HG02981 (cell line): ENCODE results near the gene KREMEN1.

ENCODE experiments used
- ATAC-seq: cut with Tn5 transposase; IDR thresholded peaks from one replicate; pipeline ENCODE4 v1.9.1; 2021; ENCODE audit warnings: mild to moderate bottlenecking, moderate library complexity; ENCODE audit not compliant: unreplicated experiment

KREMEN1 gene

DNA sequence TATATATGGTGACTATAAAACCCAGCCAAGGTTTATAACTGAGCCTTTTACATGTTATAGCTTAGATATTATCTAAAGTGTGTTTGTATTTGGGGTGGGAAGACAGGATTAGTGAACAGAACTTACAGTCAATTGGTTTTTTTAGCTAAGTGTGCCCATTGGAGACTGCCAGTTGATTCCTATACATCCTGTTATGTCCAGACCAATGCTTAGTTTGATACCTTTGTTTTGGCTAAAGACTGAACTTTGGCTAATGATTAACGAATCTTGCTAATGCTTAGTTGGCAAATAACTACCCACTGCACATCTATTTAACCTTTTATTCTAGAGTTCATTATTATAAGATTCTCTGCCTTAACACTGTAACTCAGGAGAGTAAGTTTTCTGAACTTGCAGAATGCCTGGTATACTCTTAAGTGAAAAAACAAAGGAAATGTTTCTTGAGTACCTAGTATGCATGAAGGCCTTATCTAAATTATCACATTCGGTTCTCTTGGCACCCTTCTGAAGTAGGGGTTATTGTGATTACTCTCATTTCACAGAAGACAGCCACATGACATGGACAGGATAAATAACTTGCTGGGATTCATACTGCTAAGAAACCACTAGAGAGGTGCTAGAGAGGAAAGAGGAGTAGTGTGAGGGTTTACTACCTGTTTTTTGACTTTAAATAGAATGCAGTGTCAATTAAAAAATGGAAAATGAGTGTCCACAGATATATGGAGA, 54.0 kb downstream of the KREMEN1 start:
- ATAC-seq = no peak

DNA sequence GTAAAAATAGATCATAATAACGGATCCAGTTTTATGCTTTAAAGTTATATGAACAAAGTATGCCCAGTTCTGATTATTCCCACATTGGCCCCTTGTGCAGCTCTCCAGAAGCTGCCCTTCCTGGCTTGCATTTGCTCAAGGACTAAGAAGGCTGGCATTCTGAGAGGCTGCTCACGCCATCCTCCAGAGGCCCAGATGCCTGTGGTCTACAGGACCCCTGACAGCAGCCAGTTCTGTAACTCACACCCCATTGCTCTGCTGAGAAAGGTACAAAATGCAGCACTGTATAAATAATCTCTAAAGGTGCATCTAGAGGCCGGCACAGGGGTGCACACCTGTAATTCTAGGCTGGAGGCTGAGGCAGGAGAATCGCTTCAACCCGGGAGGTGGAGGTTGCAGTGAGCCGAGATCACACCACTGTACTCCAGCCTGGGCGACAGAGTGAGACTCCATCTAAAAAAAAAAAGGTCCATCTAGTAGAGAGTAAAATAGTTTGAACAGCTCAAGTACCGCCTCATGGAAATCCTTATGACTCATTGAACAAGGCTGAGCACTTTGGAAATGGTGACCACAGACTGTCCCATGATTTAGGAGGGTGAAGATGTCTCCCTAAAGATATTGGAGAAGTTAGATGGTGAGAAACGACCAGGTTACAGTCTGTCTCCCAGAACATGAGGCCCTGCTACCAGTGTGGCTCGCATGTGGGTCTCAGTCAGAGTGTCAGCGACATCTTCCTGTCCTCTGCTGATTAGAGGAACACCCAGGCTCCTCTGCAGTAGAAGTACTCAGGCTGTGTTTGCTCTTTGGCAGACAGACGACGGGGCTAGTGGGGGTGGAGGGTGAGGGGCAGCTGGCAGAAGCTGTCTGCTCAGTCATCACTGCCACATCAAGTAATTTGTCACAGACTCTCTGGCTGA, 56.3 kb downstream of the KREMEN1 start:
- no peak for ATAC-seq

DNA sequence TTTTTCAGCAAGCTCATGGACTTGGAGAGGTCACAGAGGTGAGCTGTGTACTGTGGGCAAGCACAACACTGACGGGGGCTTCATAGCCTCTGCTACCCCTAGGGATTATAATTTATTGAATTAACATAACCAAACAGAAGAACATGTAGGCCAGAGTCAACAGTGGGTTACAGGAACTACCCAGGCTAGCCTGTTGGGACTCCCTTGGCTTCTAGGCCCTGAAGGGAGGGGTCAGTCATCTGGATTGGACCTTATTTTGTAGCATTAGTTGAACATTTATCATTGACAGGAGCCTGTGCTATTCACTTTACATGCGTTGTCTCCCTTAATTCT, 56.9 kb downstream of the KREMEN1 start:
- no peak for ATAC-seq

DNA sequence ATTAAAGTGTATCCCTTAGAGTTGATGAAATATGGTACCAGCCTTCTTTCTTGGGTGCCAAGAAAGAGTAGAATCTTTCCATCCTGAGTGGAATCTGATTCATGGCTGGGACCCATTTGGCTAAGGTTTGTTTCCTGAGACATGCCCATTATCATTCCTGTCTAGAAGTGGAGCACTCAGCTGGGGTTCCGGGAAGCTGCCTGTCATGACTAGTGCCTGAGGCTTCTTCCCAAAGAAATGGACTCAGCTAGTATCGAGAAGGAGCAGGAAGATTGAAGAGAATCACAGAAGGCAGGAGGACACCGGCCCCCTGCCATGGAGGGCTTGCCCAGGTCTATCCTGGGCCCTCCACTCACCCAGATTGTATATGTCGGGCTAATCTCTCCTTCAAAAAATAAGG, 57.6 kb downstream of the KREMEN1 start:
- no peak for ATAC-seq

DNA sequence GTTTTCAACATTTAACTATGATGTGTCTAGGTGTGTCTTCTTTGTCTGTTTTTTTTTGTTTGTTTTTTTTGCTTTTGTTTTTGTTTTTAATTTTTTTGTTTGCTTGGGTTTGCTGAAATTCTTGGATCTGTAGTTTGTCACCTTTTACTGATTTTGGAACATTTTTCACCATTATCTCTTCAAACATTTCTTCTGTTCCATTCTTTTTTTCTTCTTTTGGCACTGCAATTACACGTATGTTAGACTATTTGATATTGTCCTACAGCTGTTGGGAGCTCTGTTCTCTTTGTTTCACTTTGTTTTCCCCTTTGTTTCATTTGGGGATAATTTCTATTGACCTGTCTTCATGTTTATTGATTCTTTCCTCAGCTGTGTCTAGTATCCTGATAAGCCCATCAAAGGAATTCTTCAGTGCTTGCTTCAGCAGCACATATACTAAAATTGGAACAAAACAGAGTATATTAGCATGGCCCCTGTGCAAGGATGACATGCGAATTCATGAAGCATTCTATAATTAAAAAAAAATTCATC, 60.8 kb downstream of the KREMEN1 start:
- ATAC-seq = no peak

DNA sequence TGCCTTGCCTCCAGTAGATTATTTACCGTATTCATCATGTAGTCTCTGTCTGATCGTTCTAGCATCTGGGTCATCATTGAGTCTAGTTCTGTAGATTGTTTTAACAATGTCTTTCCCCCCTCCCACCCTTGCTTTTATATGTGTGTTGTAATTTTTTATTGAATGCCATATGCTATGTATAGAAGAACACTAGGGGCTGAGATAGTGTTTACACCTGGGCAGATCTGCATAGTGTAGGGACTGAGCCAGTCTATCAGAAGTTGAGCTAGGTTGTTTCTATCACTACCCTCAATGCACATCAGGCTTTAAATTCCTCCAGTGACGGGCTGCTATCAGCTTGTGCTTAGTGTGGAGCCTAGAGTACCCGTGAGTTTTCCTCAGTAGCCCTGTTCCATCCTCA, 61.6 kb downstream of the KREMEN1 start:
- no peak for ATAC-seq

DNA sequence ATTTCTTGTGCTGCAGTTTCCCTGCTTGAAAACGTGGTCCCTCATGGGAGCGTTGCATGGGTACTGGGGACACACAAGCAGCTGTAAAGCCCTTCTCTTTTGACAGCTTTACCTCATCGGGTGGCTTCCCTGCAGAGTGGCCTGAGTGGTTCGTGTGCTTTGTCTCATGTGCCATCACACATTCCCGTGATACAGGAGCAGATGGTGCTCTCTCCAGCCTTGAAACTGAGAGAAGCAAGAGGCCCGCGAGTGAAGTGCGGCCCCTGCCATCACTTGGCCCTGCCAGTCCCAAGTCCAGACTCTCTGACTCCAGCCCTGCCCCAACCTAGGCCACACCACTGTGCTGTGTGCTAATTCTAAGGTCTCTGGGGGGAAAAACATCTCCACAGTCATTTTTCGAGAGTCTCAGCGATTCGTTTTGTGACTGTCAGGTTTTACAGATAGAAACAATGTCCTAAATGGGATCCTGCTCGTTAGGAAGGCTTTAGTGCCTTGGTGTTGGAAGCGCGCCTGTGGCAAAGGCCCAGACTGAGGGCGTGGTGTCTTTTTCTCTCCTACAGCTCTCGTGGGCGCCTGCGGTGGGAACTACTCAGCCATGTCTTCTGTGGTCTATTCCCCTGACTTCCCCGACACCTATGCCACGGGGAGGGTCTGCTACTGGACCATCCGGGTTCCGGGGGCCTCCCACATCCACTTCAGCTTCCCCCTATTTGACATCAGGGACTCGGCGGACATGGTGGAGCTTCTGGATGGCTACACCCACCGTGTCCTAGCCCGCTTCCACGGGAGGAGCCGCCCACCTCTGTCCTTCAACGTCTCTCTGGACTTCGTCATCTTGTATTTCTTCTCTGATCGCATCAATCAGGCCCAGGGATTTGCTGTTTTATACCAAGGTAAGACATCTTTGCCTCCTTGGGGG, 64.2 kb downstream of the KREMEN1 start:
- ATAC-seq = no peak

DNA sequence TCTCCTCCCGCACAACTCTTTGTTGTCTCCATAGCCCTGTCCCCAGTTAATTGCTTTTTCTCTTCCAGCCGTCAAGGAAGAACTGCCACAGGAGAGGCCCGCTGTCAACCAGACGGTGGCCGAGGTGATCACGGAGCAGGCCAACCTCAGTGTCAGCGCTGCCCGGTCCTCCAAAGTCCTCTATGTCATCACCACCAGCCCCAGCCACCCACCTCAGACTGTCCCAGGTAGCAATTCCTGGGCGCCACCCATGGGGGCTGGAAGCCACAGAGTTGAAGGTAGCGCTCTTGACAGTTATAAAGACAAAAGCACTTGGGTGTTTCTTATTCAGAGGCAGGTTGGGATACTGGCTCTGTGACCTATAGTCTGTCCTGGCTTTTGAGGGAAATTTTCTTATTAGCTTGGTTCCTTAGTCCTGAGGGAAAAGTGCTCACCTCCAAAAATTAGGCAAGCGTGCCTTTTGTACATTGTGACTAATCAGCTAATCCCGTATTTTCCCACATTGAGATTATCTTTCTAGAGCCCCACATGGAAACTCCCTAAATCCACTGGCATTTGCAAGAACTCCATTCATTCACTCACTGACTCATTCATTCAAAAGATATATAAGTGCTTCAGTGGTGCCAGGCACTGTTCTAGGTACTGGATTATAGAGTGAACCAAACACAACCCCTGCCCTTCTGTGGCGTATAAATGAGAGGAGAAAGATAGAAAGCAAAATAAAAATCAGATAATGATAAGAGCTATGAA, 65.9 kb downstream of the KREMEN1 start:
- no peak for ATAC-seq

DNA sequence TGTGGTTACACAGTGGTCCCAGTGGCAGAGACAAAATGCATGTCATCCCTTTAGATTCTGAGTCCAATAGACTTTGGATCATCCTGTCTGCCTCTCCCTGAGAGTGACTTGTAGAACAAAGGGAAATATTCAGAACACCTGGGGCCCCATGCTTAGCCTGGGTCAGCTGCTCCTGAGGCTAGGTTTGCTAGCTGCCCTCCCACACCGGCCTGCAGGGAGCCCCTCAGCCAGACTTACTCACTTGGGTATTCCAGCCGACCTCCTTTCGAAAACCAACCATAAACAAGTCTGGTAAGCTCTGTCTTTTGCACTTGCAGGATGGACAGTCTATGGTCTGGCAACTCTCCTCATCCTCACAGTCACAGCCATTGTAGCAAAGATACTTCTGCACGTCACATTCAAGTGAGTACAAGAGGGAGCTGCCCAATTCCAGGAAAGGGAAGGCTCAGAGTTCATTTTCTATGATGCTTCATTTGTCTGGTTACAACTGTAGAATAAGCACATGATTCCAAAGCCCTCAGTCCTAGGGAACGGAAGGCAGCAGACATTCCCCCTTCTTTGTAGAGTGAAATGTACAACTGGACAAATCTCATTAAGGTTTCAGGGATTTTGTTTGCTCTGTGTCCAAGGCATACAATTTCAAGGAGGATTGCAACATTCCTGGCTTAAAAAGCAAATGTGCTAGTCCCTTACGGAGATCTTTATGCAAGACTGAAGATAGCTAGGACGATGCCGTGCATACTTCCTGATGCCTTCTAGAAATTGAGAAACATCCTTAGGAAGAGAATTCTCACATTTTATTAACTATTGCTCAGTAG, 67.3 kb downstream of the KREMEN1 start:
- ATAC-seq = no peak

DNA sequence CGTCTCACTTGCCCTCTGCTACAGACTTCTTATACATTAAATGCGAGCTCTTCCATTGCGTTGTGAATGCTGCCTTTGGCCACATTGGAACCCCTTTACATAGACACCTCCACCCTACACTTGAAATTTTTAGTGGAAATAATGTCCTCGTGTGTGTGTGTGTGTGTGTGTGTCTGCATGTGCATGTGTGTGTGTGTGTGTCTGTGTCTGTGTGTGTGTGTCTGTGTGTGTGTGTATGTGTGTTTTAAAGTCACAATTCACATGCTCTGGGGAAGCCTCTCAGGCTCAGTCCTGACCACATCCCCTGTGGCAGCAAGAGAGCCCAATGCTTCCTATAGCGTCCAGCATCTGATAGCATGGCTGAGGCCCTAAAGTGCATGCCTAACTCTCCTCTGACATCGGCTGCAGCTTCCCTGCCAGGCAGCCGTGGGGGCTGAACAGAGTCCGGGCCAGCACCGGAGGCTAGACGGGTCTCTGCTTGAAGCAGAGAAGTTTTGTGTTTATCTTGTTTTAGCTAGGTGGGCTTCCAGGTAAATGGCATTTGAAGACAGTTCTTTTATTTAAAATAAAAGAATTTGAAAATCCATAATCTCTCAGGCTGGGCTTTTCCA, 68.3 kb downstream of the KREMEN1 start:
- no peak for ATAC-seq

DNA sequence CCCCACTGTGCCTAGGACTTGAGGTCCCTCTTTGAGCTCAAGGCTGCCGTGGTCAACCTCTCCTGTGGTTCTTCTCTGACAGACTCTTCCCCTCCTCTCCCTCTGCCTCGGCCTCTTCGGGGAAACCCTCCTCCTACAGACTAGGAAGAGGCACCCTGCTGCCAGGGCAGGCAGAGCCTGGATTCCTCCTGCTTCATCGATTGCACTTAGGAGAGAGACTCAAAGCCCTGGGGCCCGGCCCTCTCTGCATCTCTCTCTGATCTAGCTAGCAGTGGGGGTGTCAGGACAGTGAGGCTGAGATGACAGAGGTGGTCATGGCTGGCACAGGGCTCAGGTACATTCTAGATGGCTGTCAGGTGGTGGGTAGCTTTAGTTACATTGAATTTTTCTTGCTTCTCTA, 69.3 kb downstream of the KREMEN1 start:
- ATAC-seq = no peak

DNA sequence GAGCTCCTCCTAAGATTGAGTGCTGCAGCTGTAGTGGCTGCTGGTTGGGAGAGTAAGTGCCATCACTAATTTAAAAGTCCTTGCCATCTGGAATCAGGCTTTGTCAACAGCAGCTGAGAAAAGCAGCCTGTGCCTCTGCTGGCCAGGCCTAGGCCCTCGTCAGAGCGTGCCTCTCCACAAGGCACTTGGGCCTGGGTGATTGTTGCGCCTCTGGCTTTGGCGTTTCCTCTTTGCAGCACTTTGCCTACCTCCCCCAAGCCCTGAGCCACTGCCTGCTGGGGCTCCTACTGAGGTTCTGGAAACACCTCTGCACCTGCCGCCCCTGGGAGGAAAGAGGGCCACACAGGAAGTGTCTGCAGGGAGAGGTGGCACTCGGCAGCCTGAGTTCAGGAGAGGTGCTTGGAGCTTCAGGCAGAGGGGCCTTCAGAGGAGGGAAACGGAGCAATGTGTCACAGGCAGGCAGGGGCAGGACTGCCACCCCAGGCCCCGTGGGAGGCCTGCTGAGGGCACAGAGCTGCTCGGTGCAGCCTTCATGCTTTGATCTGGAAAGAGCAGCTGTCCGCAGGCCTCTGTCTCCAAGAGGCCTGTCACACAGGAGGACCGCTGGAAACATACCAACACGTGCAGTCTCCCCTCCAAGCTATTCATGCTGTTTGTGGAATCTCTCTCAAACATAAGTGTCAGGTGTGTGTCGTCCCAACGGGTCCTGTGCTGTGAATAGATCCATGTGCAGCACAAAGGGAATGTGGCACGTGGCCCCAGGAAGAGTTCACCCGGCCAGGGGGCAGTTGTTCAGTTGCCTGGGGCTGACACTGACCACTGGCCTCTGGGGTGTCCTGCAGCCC, 71.3 kb downstream of the KREMEN1 start:
- ATAC-seq = no peak

DNA sequence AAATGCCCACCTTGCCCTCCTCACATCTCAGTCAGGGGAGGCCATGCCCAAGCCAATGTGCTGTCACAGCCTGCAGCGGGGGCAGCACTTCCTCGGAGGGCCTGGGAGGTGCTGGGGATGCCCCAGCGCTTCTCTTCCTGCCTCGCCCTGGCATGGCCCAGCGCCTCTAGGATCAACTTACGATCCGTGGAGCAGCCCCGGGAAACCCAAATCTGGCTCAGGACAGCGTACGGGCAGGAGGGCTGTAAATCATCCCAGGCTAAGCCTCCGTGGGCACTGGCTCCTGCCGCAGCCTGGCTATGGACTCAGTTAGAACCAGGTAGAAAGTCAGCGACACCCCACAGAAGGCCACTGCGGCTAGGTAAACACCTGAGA, 71.9 kb downstream of the KREMEN1 start:
- ATAC-seq = no peak

DNA sequence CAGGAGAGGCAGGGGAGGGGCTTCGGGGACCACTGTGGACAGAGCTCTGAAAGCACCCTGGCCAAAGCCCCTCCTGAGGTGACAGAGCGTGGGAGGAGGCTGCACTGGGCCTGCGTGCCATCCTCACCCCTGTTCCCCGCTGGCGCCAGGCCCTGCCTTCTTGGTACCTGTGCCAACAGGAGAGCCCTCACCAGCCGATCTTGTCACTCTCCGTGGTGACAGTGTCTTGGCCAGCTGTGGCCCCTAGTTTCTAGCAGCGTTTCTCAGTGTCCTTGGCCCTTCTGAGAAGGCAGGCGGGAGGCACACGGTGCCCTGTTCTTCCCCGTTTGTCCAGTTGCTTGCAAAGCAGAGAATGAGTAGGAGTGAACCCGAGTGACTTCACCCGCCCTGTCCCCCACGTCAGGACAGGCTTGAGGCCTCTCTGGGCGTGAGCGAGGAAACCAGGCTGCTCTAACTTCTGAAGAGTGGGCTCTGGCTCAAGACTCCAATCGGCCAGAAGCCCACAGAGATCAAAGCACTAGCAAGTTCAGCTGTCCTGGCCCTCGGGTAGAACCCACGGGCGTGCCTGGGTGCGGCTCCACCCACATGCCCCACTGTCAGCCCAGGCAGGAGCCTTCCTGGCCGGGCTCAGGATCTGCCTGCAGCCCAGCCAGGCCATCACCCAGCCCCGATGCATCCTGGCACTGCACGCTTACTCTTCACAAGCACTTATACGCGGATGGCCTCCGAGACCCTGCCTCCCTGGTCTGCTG, 72.7 kb downstream of the KREMEN1 start:
- no peak for ATAC-seq

DNA sequence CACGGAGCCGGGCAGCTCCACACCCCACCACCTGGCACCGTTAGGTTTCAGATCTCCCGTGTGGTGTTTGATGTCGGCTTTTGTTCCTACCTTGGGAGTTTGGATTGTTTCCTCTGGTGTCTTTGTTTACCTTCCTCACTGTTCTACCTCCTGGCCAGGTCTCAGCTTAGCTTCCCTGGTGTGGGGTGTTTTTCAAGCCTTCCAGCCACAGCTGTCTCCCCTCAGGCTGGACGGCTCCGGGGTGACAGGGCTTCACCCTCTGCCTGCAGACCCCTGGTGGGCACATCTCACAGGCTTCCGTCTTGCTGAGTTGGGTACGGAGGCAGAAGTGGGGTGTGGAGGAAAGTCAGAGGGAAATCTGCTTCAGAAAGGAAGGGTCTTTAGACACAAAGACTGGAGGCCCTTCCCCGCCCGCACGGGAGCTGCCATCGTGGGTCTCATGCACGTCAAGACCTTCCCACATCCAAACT, 73.3 kb downstream of the KREMEN1 start:
- ATAC-seq = no peak

DNA sequence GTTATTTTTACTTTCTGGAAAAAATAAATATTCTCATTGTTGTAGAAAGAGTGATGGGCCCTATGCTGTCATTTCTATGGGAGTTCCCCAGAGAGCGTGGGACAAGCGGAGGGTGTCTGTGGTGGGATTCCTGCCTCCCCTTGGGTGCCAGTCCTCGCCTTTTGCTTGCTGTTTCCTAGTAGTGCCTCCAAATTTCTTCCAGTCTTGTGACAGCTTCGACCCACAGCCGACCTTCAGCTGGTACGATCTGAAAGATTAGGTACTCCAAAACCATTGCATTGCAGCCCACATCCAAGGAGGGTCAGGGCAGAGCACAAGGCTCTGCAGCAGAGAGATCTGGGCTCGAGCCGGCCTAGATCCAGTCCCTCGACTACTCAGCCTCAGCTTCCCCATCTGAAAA, 73.9 kb downstream of the KREMEN1 start:
- ATAC-seq = no peak

DNA sequence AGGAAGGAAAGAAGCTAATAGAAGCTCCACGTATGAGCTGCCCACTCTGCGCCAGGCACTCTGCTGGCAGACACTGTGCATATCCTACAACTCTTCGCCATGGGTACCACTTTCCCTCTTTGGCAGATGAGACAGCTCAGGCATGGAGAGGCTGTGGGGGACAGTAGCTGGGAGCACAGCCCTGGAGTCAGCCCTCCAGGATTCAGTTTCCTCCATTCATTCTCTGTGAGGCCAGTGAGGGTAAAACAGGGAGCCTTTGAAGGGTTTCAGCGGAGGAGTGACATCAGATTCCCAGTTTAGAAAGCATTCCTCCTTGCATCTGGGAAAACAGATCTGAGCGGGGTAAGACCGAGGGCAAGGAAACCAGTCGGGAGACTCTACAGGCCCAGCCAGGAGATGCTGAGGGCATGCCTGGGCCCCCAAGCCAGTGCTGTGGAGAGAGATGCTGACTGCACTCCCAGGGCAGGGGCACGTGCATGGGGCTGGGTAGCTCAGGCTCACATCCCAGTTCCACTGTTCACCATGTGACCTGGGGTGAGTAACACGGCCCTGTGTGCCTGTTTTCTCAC, 74.6 kb downstream of the KREMEN1 start:
- ATAC-seq = no peak
